Heart right ventricle (tissue), 16 donors: ENCODE measurements around the gene SEC14L5. TPM values are rescaled to one million over a fixed set of nuclear protein-coding genes. Genes with fewer than 3 reads are reported as not detected.
A peak's percentile ranks its signal among the peaks of the same experiment; 100 is the strongest.

Source experiments
- ATAC-seq, 8 donors: fragments of 200-7000 bp; cut with Tn5 transposase; one replicate each; pipeline ENCODE4 v1.9.1; 2020; ENCODE audit warnings: mild to moderate bottlenecking in 8 of 8, moderate library complexity in 8 of 8, moderate number of reproducible peaks in 1 of 8
- DNase-seq, 2 donors: peaks; one replicate each; pipeline ENCODE4 v3.0.0-alpha.2; 2020
- H3K27ac ChIP-seq, 10 donors: fragments of 200-600 bp; sonication (generic) in 2 of 10; one replicate each; pipeline versions ENCODE4 v1.5.0 to v1.8.0; 2020 to 2022; ENCODE audit warnings: mild to moderate bottlenecking in 3 of 10
- H3K27me3 ChIP-seq, 7 donors: fragments of 200-600 bp; one replicate each; pipeline ENCODE4 v1.8.0; 2021 to 2022; ENCODE audit warnings: mild to moderate bottlenecking in 2 of 7
- H3K36me3 ChIP-seq, 9 donors: fragments of 200-600 bp; sonication (generic) in 1 of 9; one replicate each; pipeline versions ENCODE4 v1.5.0 to v1.8.0; 2020 to 2022; ENCODE audit warnings: mild to moderate bottlenecking in 2 of 9
- H3K4me1 ChIP-seq, 9 donors: fragments of 200-600 bp; sonication (generic) in 1 of 9; one replicate each; pipeline versions ENCODE4 v1.5.0 to v1.8.0; 2020 to 2022; ENCODE audit warnings: mild to moderate bottlenecking in 4 of 9
- H3K4me3 ChIP-seq, 10 donors: fragments of 200-600 bp; sonication (generic) in 2 of 10; one replicate each; pipeline versions ENCODE4 v1.5.0 to v1.8.0; 2020 to 2022; ENCODE audit warnings: mild to moderate bottlenecking in 7 of 10, moderate library complexity in 2 of 10
- H3K9me3 ChIP-seq, 11 donors: fragments of 200-600 bp in 10 of 11; sonication (generic) in 2 of 11; one replicate each; pipeline versions ENCODE4 v1.5.0 to v1.8.0; 2013 to 2022; ENCODE audit warnings: mild to moderate bottlenecking in 2 of 11, control low read depth in 1 of 11, moderate library complexity in 1 of 11
- WGBS, 2 donors: extraction: QIAGEN DNeasy Blood & Tissue Kit; methylation state at CpG; one replicate each; pipeline ENCODE4 v1.1.7; 2013; ENCODE audit warnings: inconsistent platforms in 1 of 2; 5-methylcytosine and 5-hydroxymethylcytosine counted together
- intact Hi-C, 10 donors: fragments of 100-400 bp; cut with DNase I; formaldehyde crosslinking; loops; one replicate each; pipeline versions ENCODE4 v1.11.1 to v1.14.2; 2022
- polyA plus RNA-seq, 2 donors: library from polyadenylated mRNA; stranded (reverse); fragments of 200-250 nt; gene quantifications; one replicate each; pipeline ENCODE4 v1.2.3, GENCODE V29; 2013
- total RNA-seq, 10 donors: library from RNA; stranded (reverse); fragmentation: NEBNext Ultra II Directional in 3 of 10; extraction: Animal tissue kit (Norgen Biotek cat#: 25700) in 3 of 10; gene quantifications; one replicate each; pipeline versions ENCODE4 v1.2.1 to v1.2.4, GENCODE V29; 2021 to 2023
- TF ChIP-seq, protein P1 (sequence below), 9 donors: fragments of 200-600 bp; sonication (generic) in 2 of 9; IDR thresholded peaks; one replicate each; pipeline versions ENCODE4 v1.5.0 to v1.8.0; 2021 to 2022; ENCODE audit warnings: antibody characterized with exemption in 9 of 9, mild to moderate bottlenecking in 5 of 9, moderate library complexity in 1 of 9
- donor health status: Arrhythmogenic right ventricular cardiomyopathy.
- donor health status: ischemic (EF 13 %, LVEDD 7.1; RV severe dilation, severe dysfunction).
- donor health status: healthy with polysubstance abuse.
- donor health status: DM: no; HTN: yes; CAD: no.
- donor health status: DM: no; HTN: no; CAD: no.
- donor health status: ischemic (EF 25% LVEDD 6.9; RV normal size, moderate dysfunction).
- donor health status: ischemic (EF 25% LVEDD 5.7; RV mildly dilated, moderate dysfunction).
- donor health status: healthy.
- donor health status: DM: yes; HTN: yes; CAD: no.
- donor health status: Ischemic cardiomyopathy.
- donor health status: ischemic (EF 35%, LVEDD 5.7; RV mildly dilated, moderate dysfunction).
- donor health status: nonischemic (EF 11% LVEDD 7.7; RV severe dilation, severe dysfunction).
- donor health status: DM: yes; HTN: yes; CAD: no.
- donor health status: PGD.
- donor health status: ischemic (EF 29% LVEDD 5.4; RV normal size, mild dysfunction).
- donor health status: nonischemic (EF 23%, LVEDD 6.1; RV moderate dilation, normal function).

The SEC14L5 gene
- total and polyA plus RNA-seq, 12 donors = 0.04 to 28.4 (median 11.0) TPM

DNA sequence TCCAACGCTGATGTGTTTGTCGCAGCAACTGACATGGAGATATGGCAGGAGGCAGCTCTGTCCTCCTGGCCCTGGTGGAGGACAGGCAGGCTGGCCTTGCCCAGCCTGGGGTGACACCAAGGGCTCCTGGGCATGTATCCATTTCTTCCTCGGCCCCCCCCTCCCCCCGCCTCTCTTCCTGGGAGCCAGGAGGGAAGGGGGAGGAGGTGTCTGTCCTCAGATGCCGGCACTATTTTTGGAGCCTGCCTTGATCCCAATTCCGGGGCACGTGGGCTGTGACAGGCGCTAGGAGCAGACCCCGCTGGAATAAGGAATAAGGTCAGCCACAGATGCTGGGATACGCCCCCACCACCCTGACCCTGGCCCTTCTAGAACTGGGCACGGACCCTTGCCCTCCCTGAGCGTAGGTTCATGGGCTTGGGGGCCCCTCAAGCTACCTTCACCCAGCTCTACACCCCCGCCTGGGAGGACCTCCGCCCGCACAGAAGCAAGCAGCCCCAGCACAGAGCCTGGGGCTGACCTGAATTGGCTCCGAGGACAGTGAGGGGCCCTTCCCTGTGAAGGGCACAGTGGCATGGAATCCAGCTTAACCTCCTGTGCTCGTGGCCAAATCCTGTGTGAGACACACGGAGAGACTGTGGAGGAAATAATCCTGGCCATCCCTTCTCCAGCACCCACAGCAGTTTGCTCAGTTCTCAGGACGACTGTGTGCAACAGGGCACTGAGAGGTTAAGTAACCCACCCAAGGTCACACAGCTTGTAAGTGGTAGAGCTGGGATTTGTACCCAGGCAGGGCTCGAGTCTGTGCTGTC, 24.1 kb downstream of the SEC14L5 start:
- Histone ChIP-seq H3K4me3 (peak overlapping the region in 7 of 10 donors; percentile 12 to 39 (median 22)), H3K9me3 (peaks cover 0 to 13% (median 0%) of the 10 kb centered on the region in 11 donors), H3K4me1 (peaks cover 0 to 10% (median 5%) of the 10 kb centered on the region in 9 donors), H3K36me3 (no peaks in the 10 kb centered on the region), H3K27me3 (peaks cover 0 to 22% (median 2%) of the 10 kb centered on the region in 7 donors), H3K27ac (peak overlapping the region; percentile 60 to 89 (median 84))
- DNase-seq (peak; percentile 66 to 69), ATAC-seq (peak; percentile 86 to 98 (median 95))
- TF ChIP-seq, protein P1, sequence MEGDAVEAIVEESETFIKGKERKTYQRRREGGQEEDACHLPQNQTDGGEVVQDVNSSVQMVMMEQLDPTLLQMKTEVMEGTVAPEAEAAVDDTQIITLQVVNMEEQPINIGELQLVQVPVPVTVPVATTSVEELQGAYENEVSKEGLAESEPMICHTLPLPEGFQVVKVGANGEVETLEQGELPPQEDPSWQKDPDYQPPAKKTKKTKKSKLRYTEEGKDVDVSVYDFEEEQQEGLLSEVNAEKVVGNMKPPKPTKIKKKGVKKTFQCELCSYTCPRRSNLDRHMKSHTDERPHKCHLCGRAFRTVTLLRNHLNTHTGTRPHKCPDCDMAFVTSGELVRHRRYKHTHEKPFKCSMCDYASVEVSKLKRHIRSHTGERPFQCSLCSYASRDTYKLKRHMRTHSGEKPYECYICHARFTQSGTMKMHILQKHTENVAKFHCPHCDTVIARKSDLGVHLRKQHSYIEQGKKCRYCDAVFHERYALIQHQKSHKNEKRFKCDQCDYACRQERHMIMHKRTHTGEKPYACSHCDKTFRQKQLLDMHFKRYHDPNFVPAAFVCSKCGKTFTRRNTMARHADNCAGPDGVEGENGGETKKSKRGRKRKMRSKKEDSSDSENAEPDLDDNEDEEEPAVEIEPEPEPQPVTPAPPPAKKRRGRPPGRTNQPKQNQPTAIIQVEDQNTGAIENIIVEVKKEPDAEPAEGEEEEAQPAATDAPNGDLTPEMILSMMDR (IDR thresholded peaks at IDR 0.05) = no peak
- intact Hi-C loops = no loop called here
- 23% methylated on average over 20 of the region's 20 CpGs for WGBS, 2 donors

DNA sequence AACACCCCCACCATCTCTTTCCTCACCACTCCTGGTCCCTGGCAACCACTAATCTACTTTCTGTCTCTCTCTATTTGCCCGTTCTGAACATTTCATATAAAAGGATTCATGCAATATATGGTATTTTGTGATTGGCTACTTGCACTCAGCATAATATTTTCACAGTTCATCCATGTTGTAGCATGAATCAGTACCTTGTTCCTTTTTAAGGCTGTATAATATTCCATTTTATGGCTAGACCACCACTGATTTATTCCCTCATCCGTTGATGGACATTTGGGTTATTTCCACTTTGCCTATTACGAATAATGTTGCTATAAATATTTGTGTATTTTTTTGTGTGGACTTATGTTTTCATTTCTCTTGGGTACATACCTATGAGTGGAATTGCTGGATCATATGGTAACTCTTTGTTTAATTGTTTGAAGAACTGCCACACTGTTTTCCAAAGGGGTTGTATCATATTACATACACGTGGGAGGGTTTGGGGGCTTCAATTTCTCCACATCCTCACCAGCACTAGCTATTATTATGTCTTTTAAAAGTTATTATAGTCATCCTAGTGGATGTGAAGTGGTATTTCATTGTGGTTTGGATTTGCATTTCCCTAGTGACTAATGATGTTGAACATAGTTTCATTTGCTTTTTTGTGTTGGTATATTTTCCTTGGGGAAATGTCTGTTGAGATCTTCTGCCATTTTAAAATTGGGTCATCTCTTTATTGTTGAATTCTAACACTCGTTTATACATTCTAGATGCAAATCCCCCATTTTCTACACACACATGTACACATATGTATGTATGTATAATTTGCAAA, 26.3 kb downstream of the SEC14L5 start:
- TF ChIP-seq, protein P1 (IDR thresholded peaks at IDR 0.05) = no peak
- no peaks in the 10 kb centered on the region for H3K36me3 ChIP-seq
- DNase-seq (no peak), ATAC-seq (no peak)
- peaks cover 0 to 44% (median 22%) of the 10 kb centered on the region in 7 donors for H3K27me3 ChIP-seq
- no peak overlapping the region for H3K27ac ChIP-seq
- 72% methylated on average over 5 of the region's 5 CpGs for WGBS, 2 donors
- peaks cover 0 to 13% (median 5%) of the 10 kb centered on the region in 9 donors for H3K4me1 ChIP-seq
- intact Hi-C loops = no loop called here
- H3K9me3 ChIP-seq = peaks cover 0 to 13% (median 0%) of the 10 kb centered on the region in 11 donors
- H3K4me3 ChIP-seq = no peak overlapping the region

DNA sequence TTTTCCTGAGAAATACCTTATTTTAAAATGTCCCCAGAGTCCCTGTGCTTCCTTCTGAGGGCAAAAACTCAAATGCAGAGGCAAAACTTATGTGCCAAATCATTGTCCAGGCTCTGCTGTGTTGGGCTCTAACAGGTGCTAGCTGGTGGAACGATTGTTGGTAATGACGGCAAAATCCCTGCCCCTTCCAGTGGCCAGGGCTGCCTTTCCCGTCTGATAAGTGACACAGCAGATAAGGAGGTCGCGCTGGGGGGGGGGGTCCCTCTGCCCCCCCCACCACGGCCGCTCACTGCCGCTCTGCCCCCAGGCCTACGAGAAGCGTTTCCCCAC, 29.1 kb downstream of the SEC14L5 start:
- Histone ChIP-seq H3K4me1 (peaks cover 0 to 8% (median 3%) of the 10 kb centered on the region in 9 donors), H3K36me3 (no peaks in the 10 kb centered on the region), H3K27me3 (peaks cover 0 to 62% (median 38%) of the 10 kb centered on the region in 7 donors), H3K4me3 (no peak overlapping the region), H3K9me3 (peaks cover 0 to 13% (median 0%) of the 10 kb centered on the region in 11 donors), H3K27ac (no peak overlapping the region)
- DNase-seq = no peak
- peak in 1 of 8 donors; percentile 14 for ATAC-seq
- intact Hi-C loops = no loop called here
- TF ChIP-seq, protein P1 (IDR thresholded peaks at IDR 0.05) = no peak
- 0 to 1% methylated on average over 9 to 10 of the region's 10 CpGs for WGBS, 2 donors
